B cell (primary cell): ENCODE data around the gene RAB30. TPM values are rescaled to one million over a fixed set of nuclear protein-coding genes. Genes with fewer than 3 reads are reported as not detected.

Source experiments
- ATAC-seq: fragments of 200-7000 bp; cut with Tn5 transposase; one replicate; pipeline ENCODE4 v1.10.0; 2021; ENCODE audit warnings: low read depth, mild to moderate bottlenecking, moderate number of reproducible peaks, moderate library complexity
- CTCF ChIA-PET: fragments of 350-600 bp; sonication (Branson Sonifier 250); formaldehyde crosslinking; loops from one replicate; lab custom pipeline; 2021; ENCODE audit warnings: antibody characterized with exemption, inconsistent platforms; lab: Charles Lee
- POLR2A ChIA-PET: fragments of 350-600 bp; sonication (Branson Sonifier 250); formaldehyde crosslinking; loops from one replicate; lab custom pipeline; 2021; ENCODE audit warnings: antibody characterized with exemption; lab: Charles Lee
- DNase-seq: peaks from one replicate; pipeline ENCODE4 v3.0.0; 2013
- H2AFZ ChIP-seq: 2 replicates; pipeline ENCODE4 v1.6.1; 2012; ENCODE audit warnings: mild to moderate bottlenecking, low read depth, low read length; ENCODE audit not compliant: insufficient read depth, poor library complexity, severe bottlenecking
- H3K27ac ChIP-seq, 2 donors: 1 replicate in 1 of 2; 2 replicates in 1 of 2; pipeline ENCODE4 v1.5.1; 2012 to 2013; ENCODE audit warnings: low read length in 2 of 2, mild to moderate bottlenecking in 2 of 2, moderate library complexity in 1 of 2
- H3K27me3 ChIP-seq, 4 experiments: fragments of 200-600 bp in 1 of 4; sonication (generic) in 1 of 4; replicated peaks in 1 of 4; 1 replicate in 2 of 4; 2 replicates in 2 of 4; pipeline versions ENCODE4 v1.6.1 to v1.7.0; 2013 to 2016; ENCODE audit warnings: low read length in 3 of 4, mild to moderate bottlenecking in 2 of 4, mixed read lengths in 1 of 4, moderate library complexity in 1 of 4; ENCODE audit not compliant: insufficient read depth in 4 of 4, control insufficient read depth in 3 of 4; ENCODE audit errors: control extremely low read depth in 1 of 4
- H3K36me3 ChIP-seq, 2 experiments: replicated peaks in 1 of 2; 1 replicate in 1 of 2; 2 replicates in 1 of 2; pipeline versions ENCODE4 v1.6.1 to v1.7.1; 2013; ENCODE audit warnings: low read length in 1 of 2; ENCODE audit not compliant: insufficient read depth in 2 of 2, control insufficient read depth in 1 of 2; ENCODE audit errors: control extremely low read depth in 1 of 2, extremely low read depth in 1 of 2
- H3K4me1 ChIP-seq, 2 donors: fragments of 200-600 bp in 1 of 2; sonication (generic) in 1 of 2; 1 replicate in 1 of 2; 2 replicates in 1 of 2; pipeline versions ENCODE4 v1.5.1 to v1.6.1; 2013 to 2017; ENCODE audit warnings: low read length in 2 of 2; ENCODE audit not compliant: control insufficient read depth in 2 of 2, insufficient read depth in 2 of 2
- H3K4me2 ChIP-seq: replicated peaks from 2 replicates; pipeline ENCODE3; 2012; ENCODE audit warnings: mild to moderate bottlenecking, low read depth, low read length; ENCODE audit not compliant: poor library complexity, severe bottlenecking
- H3K4me3 ChIP-seq, 5 experiments: fragments of 200-600 bp in 1 of 5; sonication (generic) in 1 of 5; 1 replicate in 3 of 5; 2 replicates in 2 of 5; pipeline versions ENCODE4 v1.5.1 to v1.7.0; 2011 to 2016; ENCODE audit warnings: low read length in 4 of 5, mild to moderate bottlenecking in 4 of 5, low read depth in 2 of 5, control low read depth in 1 of 5, moderate library complexity in 1 of 5; ENCODE audit not compliant: insufficient read depth in 1 of 5; ENCODE audit errors: control extremely low read depth in 1 of 5, extremely low read depth in 1 of 5
- H3K79me2 ChIP-seq: fragments of 200-600 bp; sonication (generic); one replicate; pipeline ENCODE4 v1.6.0; 2016; ENCODE audit warnings: low read length; ENCODE audit not compliant: control insufficient read depth, insufficient read depth
- H3K9ac ChIP-seq: fragments of 200-600 bp; sonication (generic); 2 replicates; pipeline ENCODE4 v1.6.1; 2017; ENCODE audit warnings: mild to moderate bottlenecking, low read length, moderate library complexity
- H3K9me3 ChIP-seq, 3 donors: one replicate each; pipeline versions ENCODE4 v1.6.1 to v1.7.1; 2013; ENCODE audit warnings: low read length in 2 of 3; ENCODE audit not compliant: control insufficient read depth in 2 of 3, insufficient read depth in 1 of 3; ENCODE audit errors: control extremely low read depth in 1 of 3
- H4K20me1 ChIP-seq: 2 replicates; pipeline ENCODE4 v1.6.0; 2012; ENCODE audit warnings: mild to moderate bottlenecking, low read length; ENCODE audit not compliant: insufficient read depth, control insufficient read depth, poor library complexity, severe bottlenecking
- H3K27ac Mint-ChIP-seq: one replicate; pipeline ENCODE4 v1.8.0; 2021; ENCODE audit warnings: mixed read lengths
- H3K27me3 Mint-ChIP-seq: one replicate; pipeline ENCODE4 v1.8.0; 2021; ENCODE audit warnings: mixed read lengths
- H3K4me1 Mint-ChIP-seq: one replicate; pipeline ENCODE4 v1.8.0; 2021; ENCODE audit warnings: mixed read lengths
- H3K4me3 Mint-ChIP-seq: one replicate; pipeline ENCODE4 v1.8.0; 2021; ENCODE audit warnings: mixed read lengths
- H3K9me3 Mint-ChIP-seq: one replicate; pipeline ENCODE4 v1.8.0; 2022; ENCODE audit warnings: mixed read lengths; ENCODE audit not compliant: insufficient read depth
- EZH2 ChIP-seq: IDR thresholded peaks from 2 replicates; pipeline ENCODE4 v1.6.1; 2012; ENCODE audit warnings: borderline replicate concordance, low read depth, mild to moderate bottlenecking, moderate library complexity, low read length; ENCODE audit not compliant: insufficient read depth, poor library complexity, severe bottlenecking
- WGBS: methylation state at CpG from one replicate; pipeline ENCODE4 v1.1.5; 2013; ENCODE audit warnings: missing lambda C conversion rate; ENCODE audit not compliant: insufficient coverage; 5-methylcytosine and 5-hydroxymethylcytosine counted together
- intact Hi-C: fragments of 100-400 bp; cut with micrococcal nuclease; formaldehyde crosslinking; loops from one replicate; pipeline ENCODE4 v1.10.0; 2022
- polyA plus RNA-seq: library from polyadenylated mRNA; depleted of rRNA; stranded (reverse); fragments of >200 nt; gene quantifications from 2 replicates; pipeline ENCODE4 v1.2.3, GENCODE V29; 2012
- total RNA-seq, 2 donors: library from RNA; stranded (reverse); fragments of 120-200 nt in 1 of 2; gene quantifications; 1 replicate in 1 of 2; 2 replicates in 1 of 2; pipeline versions ENCODE4 v1.2.3 to v1.2.4, GENCODE V29; 2013 to 2022
- TF ChIP-seq, protein P1 (sequence below): fragments of 200-600 bp; IDR thresholded peaks from one replicate; pipeline ENCODE4 v1.8.0; 2022; ENCODE audit warnings: antibody characterized with exemption, mild to moderate bottlenecking

Gene RAB30
- total and polyA plus RNA-seq, 2 donors (not counting 1 experiment from before 2014, with no cell fraction given), result 26.6 to 214 TPM

GRCh38 chr11:83027794-83028193 lies 43.9 kb downstream of the RAB30 start:
- DNase-seq (no peak), ATAC-seq (no peak)
- H2AFZ ChIP-seq, result no peak overlapping the region
- peak overlapping the region; percentile 2 for H3K4me2 ChIP-seq
- H3K27ac Mint-ChIP-seq, result no peak overlapping the region
- peak overlapping the region in 1 of 2 donors; percentile 2 for H3K27ac ChIP-seq
- POLR2A ChIA-PET, result interaction anchor here (1.1 kb wide), 1 partner anchor 7 kb away, joined by 3 read pairs; no protein-coding TSS in a partner anchor
- H3K4me3 Mint-ChIP-seq, result peak overlapping the region; percentile 49
- peaks cover 55 to 65% of the 10 kb centered on the region in 2 donors for H3K4me1 ChIP-seq
- no CpG with 5 or more reads among the region's 2 CpGs for WGBS
- intact Hi-C loops, result loop anchor here (1.0 to 2.0 kb wide), 2 partner anchors 8 to 17 kb away; no protein-coding TSS in a partner anchor
- H3K9ac ChIP-seq, result no peak overlapping the region
- H3K27me3 Mint-ChIP-seq, result no peaks in the 10 kb centered on the region
- H3K4me1 Mint-ChIP-seq, result peaks cover 76% of the 10 kb centered on the region
- no peaks in the 10 kb centered on the region for H3K27me3 ChIP-seq
- H4K20me1 ChIP-seq, result peaks cover 89% of the 10 kb centered on the region
- H3K36me3 ChIP-seq, result peaks cover 0 to 22% of the 10 kb centered on the region in 2 experiments
- H3K79me2 ChIP-seq, result peaks cover 100% of the 10 kb centered on the region
- H3K9me3 Mint-ChIP-seq, result no peaks in the 10 kb centered on the region
- TF ChIP-seq, protein P1, sequence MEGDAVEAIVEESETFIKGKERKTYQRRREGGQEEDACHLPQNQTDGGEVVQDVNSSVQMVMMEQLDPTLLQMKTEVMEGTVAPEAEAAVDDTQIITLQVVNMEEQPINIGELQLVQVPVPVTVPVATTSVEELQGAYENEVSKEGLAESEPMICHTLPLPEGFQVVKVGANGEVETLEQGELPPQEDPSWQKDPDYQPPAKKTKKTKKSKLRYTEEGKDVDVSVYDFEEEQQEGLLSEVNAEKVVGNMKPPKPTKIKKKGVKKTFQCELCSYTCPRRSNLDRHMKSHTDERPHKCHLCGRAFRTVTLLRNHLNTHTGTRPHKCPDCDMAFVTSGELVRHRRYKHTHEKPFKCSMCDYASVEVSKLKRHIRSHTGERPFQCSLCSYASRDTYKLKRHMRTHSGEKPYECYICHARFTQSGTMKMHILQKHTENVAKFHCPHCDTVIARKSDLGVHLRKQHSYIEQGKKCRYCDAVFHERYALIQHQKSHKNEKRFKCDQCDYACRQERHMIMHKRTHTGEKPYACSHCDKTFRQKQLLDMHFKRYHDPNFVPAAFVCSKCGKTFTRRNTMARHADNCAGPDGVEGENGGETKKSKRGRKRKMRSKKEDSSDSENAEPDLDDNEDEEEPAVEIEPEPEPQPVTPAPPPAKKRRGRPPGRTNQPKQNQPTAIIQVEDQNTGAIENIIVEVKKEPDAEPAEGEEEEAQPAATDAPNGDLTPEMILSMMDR, result no peak
- TF ChIP-seq EZH2, result no peak
- no peaks in the 10 kb centered on the region for H3K9me3 ChIP-seq
- CTCF ChIA-PET, result no interaction called here
- H3K4me3 ChIP-seq, result no peak overlapping the region

- H3K9me3 Mint-ChIP-seq, result no peaks in the 10 kb centered on the region
- TF ChIP-seq EZH2, result no peak
- TF ChIP-seq, protein P1, result no peak
- Histone ChIP-seq H3K4me3 (no peak overlapping the region), H3K36me3 (peaks cover 0 to 22% of the 10 kb centered on the region in 2 experiments), H3K9me3 (no peaks in the 10 kb centered on the region), H2AFZ (no peak overlapping the region), H3K4me1 (peaks cover 53 to 61% of the 10 kb centered on the region in 2 donors), H3K27ac (peak overlapping the region in 1 of 2 donors; percentile 2), H4K20me1 (peaks cover 85% of the 10 kb centered on the region), H3K27me3 (no peaks in the 10 kb centered on the region), H3K79me2 (peaks cover 99% of the 10 kb centered on the region), H3K4me2 (peak overlapping the region; percentile 2), H3K9ac (no peak overlapping the region)
- ChIA-PET POLR2A (interaction anchor here (1.1 kb wide), 1 partner anchor 8 kb away, joined by 3 read pairs; no protein-coding TSS in a partner anchor), CTCF (no interaction called here)
- H3K27ac Mint-ChIP-seq, result no peak overlapping the region
- H3K4me1 Mint-ChIP-seq, result peaks cover 71% of the 10 kb centered on the region
- intact Hi-C loops, result loop anchor here (1.0 to 2.0 kb wide), 2 partner anchors 8 to 16 kb away; no protein-coding TSS in a partner anchor
- ATAC-seq (peak; percentile 39), DNase-seq (no peak)
- peak overlapping the region; percentile 51 for H3K4me3 Mint-ChIP-seq
- no peaks in the 10 kb centered on the region for H3K27me3 Mint-ChIP-seq
- no CpG with 5 or more reads among the region's 5 CpGs for WGBS
Measured at GRCh38 chr11:83027289-83027688, 44.4 kb downstream of the RAB30 start.
